Measurements from ENCODE around the gene GET4. TPM values are rescaled to one million over a fixed set of nuclear protein-coding genes. Genes with fewer than 3 reads are reported as not detected.

Gene GET4
- polyA plus RNA-seq, 1 donor (not counting 4 experiments of a cell fraction or from before 2014, with no cell fraction given), result 21.1 TPM

- peaks cover 26 to 28% of the 10 kb centered on the region in 2 experiments for H3K36me3 ChIP-seq (ENCODE audit: control insufficient read depth in 2 of 2, extremely low read depth in 1 of 2, insufficient read depth in 2 of 2, low read length in 2 of 2)
- DNase-seq (ENCODE audit: low read depth, low spot score), result no peak
Measured at GRCh38 chr7:889025-889390, 12.7 kb downstream of the GET4 start.

GRCh38 chr7:889391-889790, 13.0 kb downstream of the GET4 start:
- H2AFZ ChIP-seq (ENCODE audit: control insufficient read depth, low read length), result no peak overlapping the region
- no peak overlapping the region for H3K9ac ChIP-seq (ENCODE audit: control insufficient read depth, extremely low read depth, insufficient read depth, low read length)
- no peak overlapping the region for H3K4me3 ChIP-seq (ENCODE audit: control insufficient read depth in 2 of 3, extremely low read depth in 1 of 3, insufficient read depth in 2 of 3, low read depth in 1 of 3, low read length in 3 of 3)
- DNase-seq (ENCODE audit: low read depth, low spot score) (no peak), FAIRE-seq (no peak)
- H3K9me3 ChIP-seq (ENCODE audit: control insufficient read depth, low read depth, low read length), result no peaks in the 10 kb centered on the region
- H3K27me3 ChIP-seq (ENCODE audit: control insufficient read depth, extremely low read depth, insufficient read depth, low read length), result no peaks in the 10 kb centered on the region
- peaks cover 2% of the 10 kb centered on the region for H4K20me1 ChIP-seq (ENCODE audit: control insufficient read depth, extremely low read depth, insufficient read depth, low read length)
- peaks cover 48% of the 10 kb centered on the region for H3K79me2 ChIP-seq (ENCODE audit: control insufficient read depth, insufficient read depth, low read length)
- dilution Hi-C loops (cut with MboI; ENCODE audit: extremely low pct_ligation_motif_present, low sequenced_read_pairs), result no loop called here
- no peaks in the 10 kb centered on the region for H3K9me1 ChIP-seq (ENCODE audit: control insufficient read depth, extremely low read depth, insufficient read depth, low read length)
- TF ChIP-seq CTCF (optimal IDR thresholded peaks at IDR 0.05 in 1 of 3, IDR thresholded peaks at IDR 0.05 in 1 of 3, conservative IDR thresholded peaks at IDR 0.05 in 1 of 3; ENCODE audit: extremely low read depth in 1 of 3, insufficient read depth in 2 of 3, low read length in 3 of 3) (no peak), EZH2 (IDR thresholded peaks at IDR 0.05; ENCODE audit: low read length) (no peak)
- peaks cover 26 to 29% of the 10 kb centered on the region in 2 experiments for H3K36me3 ChIP-seq (ENCODE audit: control insufficient read depth in 2 of 2, extremely low read depth in 1 of 2, insufficient read depth in 2 of 2, low read length in 2 of 2)
- H3K27ac ChIP-seq (ENCODE audit: control insufficient read depth, insufficient read depth, low read length), result no peak overlapping the region
- H3K4me1 ChIP-seq (ENCODE audit: control insufficient read depth, extremely low read depth, insufficient read depth, low read length), result no peaks in the 10 kb centered on the region
- no peak overlapping the region for H3K4me2 ChIP-seq (ENCODE audit: control insufficient read depth, extremely low read depth, insufficient read depth, low read depth, low read length)

More at GRCh38 chr7:889025-889390, 12.7 kb downstream of the GET4 start:
- no peak overlapping the region for H3K4me3 ChIP-seq (ENCODE audit: control insufficient read depth in 2 of 3, extremely low read depth in 1 of 3, insufficient read depth in 2 of 3, low read depth in 1 of 3, low read length in 3 of 3)
- dilution Hi-C loops (cut with MboI; ENCODE audit: extremely low pct_ligation_motif_present, low sequenced_read_pairs), result no loop called here
- H3K9ac ChIP-seq (ENCODE audit: control insufficient read depth, extremely low read depth, insufficient read depth, low read length), result no peak overlapping the region
- H3K79me2 ChIP-seq (ENCODE audit: control insufficient read depth, insufficient read depth, low read length), result peaks cover 52% of the 10 kb centered on the region
- H4K20me1 ChIP-seq (ENCODE audit: control insufficient read depth, extremely low read depth, insufficient read depth, low read length), result peaks cover 2% of the 10 kb centered on the region
- H3K9me3 ChIP-seq (ENCODE audit: control insufficient read depth, low read depth, low read length), result no peaks in the 10 kb centered on the region
- H2AFZ ChIP-seq (ENCODE audit: control insufficient read depth, low read length), result no peak overlapping the region
- no peak for FAIRE-seq
- H3K4me1 ChIP-seq (ENCODE audit: control insufficient read depth, extremely low read depth, insufficient read depth, low read length), result no peaks in the 10 kb centered on the region
- no peak overlapping the region for H3K27ac ChIP-seq (ENCODE audit: control insufficient read depth, insufficient read depth, low read length)
- TF ChIP-seq CTCF (optimal IDR thresholded peaks at IDR 0.05 in 1 of 3, IDR thresholded peaks at IDR 0.05 in 1 of 3, conservative IDR thresholded peaks at IDR 0.05 in 1 of 3; ENCODE audit: extremely low read depth in 1 of 3, insufficient read depth in 2 of 3, low read length in 3 of 3), result no peak
- TF ChIP-seq EZH2 (IDR thresholded peaks at IDR 0.05; ENCODE audit: low read length), result no peak
- no peaks in the 10 kb centered on the region for H3K27me3 ChIP-seq (ENCODE audit: control insufficient read depth, extremely low read depth, insufficient read depth, low read length)
- no peaks in the 10 kb centered on the region for H3K9me1 ChIP-seq (ENCODE audit: control insufficient read depth, extremely low read depth, insufficient read depth, low read length)
- H3K4me2 ChIP-seq (ENCODE audit: control insufficient read depth, extremely low read depth, insufficient read depth, low read depth, low read length), result no peak overlapping the region
